Spleen (tissue), 11 donors: Measurements from ENCODE around the gene KRR1. TPM values are rescaled to one million over a fixed set of nuclear protein-coding genes. Genes with fewer than 3 reads are reported as not detected.

Experiments used
- DNase-seq: peaks from one replicate; pipeline ENCODE4 v3.0.0-alpha.2; 2020
- H3K27ac ChIP-seq, 8 donors: fragments of 200-600 bp; sonication (generic) in 7 of 8; 1 replicate in 4 of 8; 2 replicates in 4 of 8; pipeline versions ENCODE4 v1.5.0 to v1.8.0; 2016 to 2021; ENCODE audit warnings: inconsistent platforms in 4 of 8, mild to moderate bottlenecking in 4 of 8, moderate library complexity in 1 of 8
- H3K27me3 ChIP-seq, 7 donors: fragments of 200-600 bp; sonication (generic) in 6 of 7; replicated peaks in 1 of 7; 1 replicate in 4 of 7; 2 replicates in 3 of 7; pipeline versions ENCODE4 v1.5.0 to v1.8.0; 2016 to 2021; ENCODE audit warnings: inconsistent platforms in 3 of 7, mild to moderate bottlenecking in 1 of 7
- H3K36me3 ChIP-seq, 6 donors: fragments of 200-600 bp; sonication (generic) in 5 of 6; 1 replicate in 4 of 6; 2 replicates in 2 of 6; pipeline versions ENCODE4 v1.5.0 to v1.8.0; 2016 to 2021; ENCODE audit warnings: inconsistent platforms in 2 of 6
- H3K4me1 ChIP-seq, 6 donors: fragments of 200-600 bp; sonication (generic) in 5 of 6; 1 replicate in 3 of 6; 2 replicates in 3 of 6; pipeline versions ENCODE4 v1.5.0 to v1.8.0; 2016 to 2021; ENCODE audit warnings: inconsistent platforms in 3 of 6
- H3K4me3 ChIP-seq, 8 donors: fragments of 200-600 bp; sonication (generic) in 7 of 8; 1 replicate in 4 of 8; 2 replicates in 4 of 8; pipeline versions ENCODE4 v1.5.0 to v1.8.0; 2016 to 2021; ENCODE audit warnings: inconsistent platforms in 4 of 8, mild to moderate bottlenecking in 4 of 8, moderate library complexity in 2 of 8
- H3K9me3 ChIP-seq, 8 donors: fragments of 200-600 bp; sonication (generic) in 7 of 8; 1 replicate in 4 of 8; 2 replicates in 4 of 8; pipeline versions ENCODE4 v1.5.0 to v1.8.0; 2016 to 2021; ENCODE audit warnings: inconsistent platforms in 4 of 8
- POLR2A ChIP-seq, 3 donors: fragments of 450-650 bp; IDR thresholded peaks; one replicate each; pipeline ENCODE4 v1.5.1; 2017; ENCODE audit warnings: antibody characterized with exemption in 3 of 3, mild to moderate bottlenecking in 1 of 3
- POLR2AphosphoS5 ChIP-seq, 3 donors: sonication (generic); formaldehyde crosslinking; IDR thresholded peaks; one replicate each; pipeline ENCODE4 v1.5.1; 2017; ENCODE audit warnings: antibody characterized with exemption in 3 of 3
- WGBS, 5 donors: extraction: QIAGEN DNeasy Blood & Tissue Kit in 3 of 5; methylation state at CpG; one replicate each; pipeline versions ENCODE4 v1.1.5 to v1.1.7; 2013 to 2018; 5-methylcytosine and 5-hydroxymethylcytosine counted together
- intact Hi-C: fragments of 100-400 bp; cut with DNase I; formaldehyde crosslinking; loops from one replicate; pipeline ENCODE4 v1.15.0; 2023; ENCODE audit warnings: low total_unique reads
- polyA plus RNA-seq, 3 donors: library from polyadenylated mRNA; stranded (reverse); fragments of 200-250 nt; gene quantifications; one replicate each; pipeline ENCODE4 v1.2.1, GENCODE V29; 2013
- total RNA-seq, 7 donors: library from RNA; depleted of rRNA in 3 of 7; stranded (reverse); fragments of >200 nt in 3 of 7; fragmentation: NEBNext Ultra II Directional in 4 of 7; extraction: Animal tissue kit (Norgen Biotek cat#: 25700) in 4 of 7; gene quantifications; one replicate each; pipeline versions ENCODE4 v1.1.0 to v1.2.1, GENCODE V29; 2016 to 2021
- TF ChIP-seq, protein P1 (sequence below), 11 experiments: fragments of 200-600 bp in 7 of 11; fragments of 450-650 bp in 4 of 11; sonication (generic) in 4 of 11; IDR thresholded peaks in 8 of 11; conservative IDR thresholded peaks in 3 of 11; 1 replicate in 7 of 11; 2 replicates in 4 of 11; pipeline versions ENCODE4 v1.4.0 to v1.8.0; 2016 to 2021; ENCODE audit warnings: antibody characterized with exemption in 11 of 11, inconsistent platforms in 4 of 11, mild to moderate bottlenecking in 1 of 11
- donor health status: healthy with polysubstance abuse.
- donor health status: DM: no; HTN: no; CAD: no; lungs with moderate emphysema.
- donor health status: DM: no; HTN: no; CAD: no.
- donor health status: Bipolar disorder and iron deficiency.
- donor health status: healthy.
- donor health status: DM: no; HTN: no; CAD: no.
- donor health status: DM: yes; HTN: yes; CAD: no.

KRR1 gene
- total and polyA plus RNA-seq, 10 donors = 11.2 to 51.2 (median 43.0) TPM

DNA sequence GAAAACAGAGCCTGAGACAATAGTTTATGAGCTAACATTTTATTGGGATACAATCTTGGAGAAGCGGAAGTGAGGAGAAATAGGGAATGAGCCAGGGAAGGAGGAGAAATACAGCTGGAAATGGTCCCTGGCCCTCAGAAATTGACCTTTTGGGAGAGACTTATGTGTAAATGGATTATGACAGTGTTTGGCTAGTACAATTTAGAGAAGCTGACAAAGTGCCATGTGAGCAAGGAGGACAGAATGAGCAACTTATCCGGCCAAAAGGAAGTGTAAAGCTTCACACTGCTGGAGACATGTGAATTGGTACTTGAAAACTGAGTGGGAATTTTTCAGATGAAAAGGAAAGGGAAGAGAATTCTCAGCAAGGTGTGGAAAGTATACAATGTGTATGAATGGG lies 28.0 kb downstream of the KRR1 start:
- Histone ChIP-seq H3K36me3 (peaks cover 0 to 45% (median 3%) of the 10 kb centered on the region in 6 donors), H3K4me3 (peak overlapping the region in 5 of 8 donors; percentile 44 to 77 (median 46)), H3K9me3 (no peaks in the 10 kb centered on the region), H3K27me3 (no peaks in the 10 kb centered on the region), H3K27ac (peak overlapping the region in 7 of 8 donors; percentile 89 to 95 (median 92)), H3K4me1 (peaks cover 5 to 94% (median 69%) of the 10 kb centered on the region in 6 donors)
- intact Hi-C loops = no loop called here
- DNase-seq = no peak
- TF ChIP-seq POLR2A (IDR thresholded peaks at IDR 0.05) (no peak), POLR2AphosphoS5 (IDR thresholded peaks at IDR 0.05) (no peak)
- TF ChIP-seq, protein P1, sequence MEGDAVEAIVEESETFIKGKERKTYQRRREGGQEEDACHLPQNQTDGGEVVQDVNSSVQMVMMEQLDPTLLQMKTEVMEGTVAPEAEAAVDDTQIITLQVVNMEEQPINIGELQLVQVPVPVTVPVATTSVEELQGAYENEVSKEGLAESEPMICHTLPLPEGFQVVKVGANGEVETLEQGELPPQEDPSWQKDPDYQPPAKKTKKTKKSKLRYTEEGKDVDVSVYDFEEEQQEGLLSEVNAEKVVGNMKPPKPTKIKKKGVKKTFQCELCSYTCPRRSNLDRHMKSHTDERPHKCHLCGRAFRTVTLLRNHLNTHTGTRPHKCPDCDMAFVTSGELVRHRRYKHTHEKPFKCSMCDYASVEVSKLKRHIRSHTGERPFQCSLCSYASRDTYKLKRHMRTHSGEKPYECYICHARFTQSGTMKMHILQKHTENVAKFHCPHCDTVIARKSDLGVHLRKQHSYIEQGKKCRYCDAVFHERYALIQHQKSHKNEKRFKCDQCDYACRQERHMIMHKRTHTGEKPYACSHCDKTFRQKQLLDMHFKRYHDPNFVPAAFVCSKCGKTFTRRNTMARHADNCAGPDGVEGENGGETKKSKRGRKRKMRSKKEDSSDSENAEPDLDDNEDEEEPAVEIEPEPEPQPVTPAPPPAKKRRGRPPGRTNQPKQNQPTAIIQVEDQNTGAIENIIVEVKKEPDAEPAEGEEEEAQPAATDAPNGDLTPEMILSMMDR (IDR thresholded peaks at IDR 0.05 in 8 of 11, conservative IDR thresholded peaks at IDR 0.05 in 3 of 11) = no peak
- 55 to 63% (median 61%) methylated on average over 2 of the region's 2 CpGs for WGBS, 5 donors

DNA sequence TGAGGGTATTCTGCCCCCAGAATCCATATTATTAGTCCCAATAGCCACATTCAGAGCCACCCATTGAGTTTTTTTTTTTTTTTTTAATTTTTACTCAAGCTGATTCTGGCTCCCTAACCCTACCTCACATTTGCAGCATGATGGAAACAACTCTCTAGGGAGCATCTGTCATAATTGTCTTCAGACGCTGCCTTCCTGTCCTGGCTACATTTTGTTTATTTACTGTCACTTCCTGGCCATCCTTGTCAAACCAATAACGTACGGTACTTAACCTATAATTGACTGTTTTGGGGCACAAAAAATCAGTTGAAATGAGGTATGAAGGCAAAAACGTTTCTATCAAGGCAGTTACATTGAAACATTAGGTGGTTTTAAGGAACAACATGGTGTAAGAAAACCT lies 28.8 kb downstream of the KRR1 start:
- Histone ChIP-seq H3K4me1 (peaks cover 5 to 94% (median 76%) of the 10 kb centered on the region in 6 donors), H3K27ac (peak overlapping the region; percentile 80 to 95 (median 92)), H3K27me3 (no peaks in the 10 kb centered on the region), H3K36me3 (peaks cover 0 to 39% (median 3%) of the 10 kb centered on the region in 6 donors), H3K9me3 (no peaks in the 10 kb centered on the region), H3K4me3 (peak overlapping the region; percentile 2 to 77 (median 46))
- 4 to 11% (median 9%) methylated on average over 4 of the region's 4 CpGs for WGBS, 5 donors
- intact Hi-C loops = no loop called here
- no peak for DNase-seq
- TF ChIP-seq POLR2AphosphoS5 (IDR thresholded peaks at IDR 0.05) (no peak), POLR2A (IDR thresholded peaks at IDR 0.05) (no peak)
- TF ChIP-seq, protein P1 (IDR thresholded peaks at IDR 0.05 in 8 of 11, conservative IDR thresholded peaks at IDR 0.05 in 3 of 11) = no peak

DNA sequence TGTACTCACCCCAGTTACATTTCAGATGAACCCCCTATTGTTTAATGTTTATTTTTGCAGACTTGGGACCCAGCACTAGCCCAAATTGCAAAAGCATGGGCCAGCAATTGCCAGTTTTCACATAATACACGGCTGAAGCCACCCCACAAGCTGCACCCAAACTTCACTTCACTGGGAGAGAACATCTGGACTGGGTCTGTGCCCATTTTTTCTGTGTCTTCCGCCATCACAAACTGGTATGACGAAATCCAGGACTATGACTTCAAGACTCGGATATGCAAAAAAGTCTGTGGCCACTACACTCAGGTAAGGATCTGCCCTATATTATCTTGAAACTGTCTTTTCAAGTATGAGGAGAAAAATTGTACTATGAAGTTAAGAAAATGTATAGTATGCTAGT lies 29.6 kb downstream of the KRR1 start:
- H3K9me3 ChIP-seq = no peaks in the 10 kb centered on the region
- 31 to 48% (median 42%) methylated on average over 4 of the region's 4 CpGs for whole genome bisulfite sequencing, 5 donors
- H3K36me3 ChIP-seq = peaks cover 0 to 30% (median 0%) of the 10 kb centered on the region in 6 donors
- H3K27ac ChIP-seq = peak overlapping the region; percentile 80 to 95 (median 92)
- TF ChIP-seq POLR2A (IDR thresholded peaks at IDR 0.05) (no peak), POLR2AphosphoS5 (IDR thresholded peaks at IDR 0.05) (no peak)
- TF ChIP-seq, protein P1 (IDR thresholded peaks at IDR 0.05 in 8 of 11, conservative IDR thresholded peaks at IDR 0.05 in 3 of 11) = no peak
- no peak for DNase-seq
- intact Hi-C loops = no loop called here
- H3K27me3 ChIP-seq = no peaks in the 10 kb centered on the region
- H3K4me1 ChIP-seq = peaks cover 5 to 93% (median 80%) of the 10 kb centered on the region in 6 donors
- peak overlapping the region; percentile 33 to 77 (median 46) for H3K4me3 ChIP-seq

DNA sequence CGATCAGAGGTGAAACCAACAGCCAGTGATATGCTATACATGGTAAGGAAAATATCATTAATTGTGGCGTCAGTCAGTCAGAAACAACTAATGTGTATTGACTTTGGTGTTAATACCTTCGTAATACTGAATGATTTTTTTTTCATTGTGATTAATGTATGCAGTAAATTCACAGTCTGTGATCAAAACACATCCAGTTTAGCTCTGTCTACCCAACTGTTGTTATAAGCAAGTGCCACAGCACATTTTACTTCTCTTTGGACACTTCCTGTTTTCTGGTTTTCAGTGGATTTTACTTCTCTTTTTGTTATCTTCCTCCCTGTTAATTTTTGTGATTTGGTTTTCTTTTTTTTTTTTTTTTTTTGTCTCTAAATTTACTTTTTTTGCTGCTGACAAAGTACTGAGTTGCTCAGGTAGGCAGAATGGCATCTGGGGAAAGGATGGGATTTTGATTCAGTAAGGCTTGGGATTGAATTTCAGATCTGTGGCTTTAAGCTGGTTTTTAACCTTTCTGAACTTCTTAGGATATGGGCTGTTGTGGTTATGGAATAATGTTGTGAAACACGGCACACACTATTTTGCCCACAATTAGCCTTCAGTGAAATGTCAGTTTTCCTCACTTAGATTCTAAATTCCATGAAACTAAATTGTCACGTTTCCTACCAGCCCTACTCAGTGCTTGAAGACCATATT lies 30.2 kb downstream of the KRR1 start:
- intact Hi-C loops = no loop called here
- peak overlapping the region; percentile 80 to 95 (median 92) for H3K27ac ChIP-seq
- no peak for DNase-seq
- 13 to 25% (median 21%) methylated on average over 5 of the region's 5 CpGs for WGBS, 5 donors
- H3K36me3 ChIP-seq = peaks cover 0 to 24% (median 0%) of the 10 kb centered on the region in 6 donors
- H3K9me3 ChIP-seq = no peaks in the 10 kb centered on the region
- TF ChIP-seq, protein P1 (IDR thresholded peaks at IDR 0.05 in 8 of 11, conservative IDR thresholded peaks at IDR 0.05 in 3 of 11) = no peak
- no peak for TF ChIP-seq POLR2AphosphoS5 (IDR thresholded peaks at IDR 0.05)
- TF ChIP-seq POLR2A (IDR thresholded peaks at IDR 0.05) = peak in 1 of 3 donors; percentile 22
- peaks cover 5 to 88% (median 76%) of the 10 kb centered on the region in 6 donors for H3K4me1 ChIP-seq
- H3K4me3 ChIP-seq = peak overlapping the region; percentile 33 to 77 (median 46)
- no peaks in the 10 kb centered on the region for H3K27me3 ChIP-seq
